ENCODE data around the gene RASAL2. TPM values are rescaled to one million over a fixed set of nuclear protein-coding genes. Genes with fewer than 3 reads are reported as not detected.

RASAL2 gene
- total and polyA plus RNA-seq, 2 donors (not counting 1 experiment from before 2014, with no cell fraction given): 0.12 TPM; not detected in 1

DNA sequence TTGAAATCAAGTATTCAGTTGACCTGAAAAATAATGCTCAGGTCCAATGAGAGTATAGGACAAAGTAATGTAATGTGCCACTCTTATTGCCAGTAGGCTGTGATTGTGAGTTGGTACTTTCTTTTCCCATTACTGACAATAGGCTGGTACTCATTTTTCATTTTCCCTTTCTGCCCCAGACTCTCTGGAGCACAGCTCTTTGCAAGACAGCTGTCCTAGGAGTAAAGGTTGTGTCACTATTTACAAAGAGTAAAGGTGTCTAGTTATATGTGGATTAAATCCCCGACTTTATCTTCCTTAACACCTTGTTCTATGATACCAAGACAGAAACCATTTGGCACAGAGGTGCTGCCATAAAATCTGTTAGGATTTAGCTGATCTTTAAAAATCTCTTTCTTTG lies 32.3 kb upstream of the RASAL2 start:
- intact Hi-C loops (cut with micrococcal nuclease): no loop called here
- H3K27me3 ChIP-seq (replicated peaks in 1 of 4; ENCODE audit: control extremely low read depth in 1 of 4, control insufficient read depth in 3 of 4, insufficient read depth in 4 of 4, low read length in 3 of 4): no peaks in the 10 kb centered on the region
- no peaks in the 10 kb centered on the region for H3K9me3 ChIP-seq (ENCODE audit: control extremely low read depth in 1 of 3, control insufficient read depth in 2 of 3, insufficient read depth in 1 of 3, low read length in 2 of 3)
- H4K20me1 ChIP-seq (ENCODE audit: control insufficient read depth, insufficient read depth, low read length, poor library complexity, severe bottlenecking): no peaks in the 10 kb centered on the region
- H3K4me3 ChIP-seq (ENCODE audit: control extremely low read depth in 1 of 5, extremely low read depth in 1 of 5, insufficient read depth in 1 of 5, low read depth in 2 of 5, low read length in 4 of 5): no peak overlapping the region
- H3K9ac ChIP-seq (ENCODE audit: low read length): no peak overlapping the region
- H2AFZ ChIP-seq (ENCODE audit: insufficient read depth, low read depth, low read length, poor library complexity, severe bottlenecking): no peak overlapping the region
- WGBS (ENCODE audit: insufficient coverage): no CpG with 5 or more reads among the region's 1 CpG
- TF ChIP-seq, protein P1, sequence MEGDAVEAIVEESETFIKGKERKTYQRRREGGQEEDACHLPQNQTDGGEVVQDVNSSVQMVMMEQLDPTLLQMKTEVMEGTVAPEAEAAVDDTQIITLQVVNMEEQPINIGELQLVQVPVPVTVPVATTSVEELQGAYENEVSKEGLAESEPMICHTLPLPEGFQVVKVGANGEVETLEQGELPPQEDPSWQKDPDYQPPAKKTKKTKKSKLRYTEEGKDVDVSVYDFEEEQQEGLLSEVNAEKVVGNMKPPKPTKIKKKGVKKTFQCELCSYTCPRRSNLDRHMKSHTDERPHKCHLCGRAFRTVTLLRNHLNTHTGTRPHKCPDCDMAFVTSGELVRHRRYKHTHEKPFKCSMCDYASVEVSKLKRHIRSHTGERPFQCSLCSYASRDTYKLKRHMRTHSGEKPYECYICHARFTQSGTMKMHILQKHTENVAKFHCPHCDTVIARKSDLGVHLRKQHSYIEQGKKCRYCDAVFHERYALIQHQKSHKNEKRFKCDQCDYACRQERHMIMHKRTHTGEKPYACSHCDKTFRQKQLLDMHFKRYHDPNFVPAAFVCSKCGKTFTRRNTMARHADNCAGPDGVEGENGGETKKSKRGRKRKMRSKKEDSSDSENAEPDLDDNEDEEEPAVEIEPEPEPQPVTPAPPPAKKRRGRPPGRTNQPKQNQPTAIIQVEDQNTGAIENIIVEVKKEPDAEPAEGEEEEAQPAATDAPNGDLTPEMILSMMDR (IDR thresholded peaks at IDR 0.05): no peak
- TF ChIP-seq EZH2 (IDR thresholded peaks at IDR 0.05; ENCODE audit: borderline replicate concordance, insufficient read depth, low read depth, low read length, poor library complexity, severe bottlenecking): no peak
- no peaks in the 10 kb centered on the region for H3K79me2 ChIP-seq (ENCODE audit: control insufficient read depth, insufficient read depth, low read length)
- H3K27ac ChIP-seq (ENCODE audit: low read length in 2 of 2): no peak overlapping the region
- no peak for ATAC-seq (ENCODE audit: low read depth)
- H3K4me1 Mint-ChIP-seq: peaks cover 2% of the 10 kb centered on the region
- H3K4me3 Mint-ChIP-seq: no peak overlapping the region
- H3K4me2 ChIP-seq (replicated peaks; ENCODE audit: low read depth, low read length, poor library complexity, severe bottlenecking): no peak overlapping the region
- no peaks in the 10 kb centered on the region for H3K9me3 Mint-ChIP-seq (ENCODE audit: insufficient read depth)
- H3K27me3 Mint-ChIP-seq: peaks cover 12% of the 10 kb centered on the region
- H3K4me1 ChIP-seq (ENCODE audit: control insufficient read depth in 2 of 2, insufficient read depth in 2 of 2, low read length in 2 of 2): no peaks in the 10 kb centered on the region
- CTCF ChIA-PET: no interaction called here
- DNase-seq: no peak
- H3K27ac Mint-ChIP-seq: no peak overlapping the region
- no peaks in the 10 kb centered on the region for H3K36me3 ChIP-seq (replicated peaks in 1 of 2; ENCODE audit: control extremely low read depth in 1 of 2, control insufficient read depth in 1 of 2, extremely low read depth in 1 of 2, insufficient read depth in 2 of 2, low read length in 1 of 2)
- POLR2A ChIA-PET: no interaction called here

DNA sequence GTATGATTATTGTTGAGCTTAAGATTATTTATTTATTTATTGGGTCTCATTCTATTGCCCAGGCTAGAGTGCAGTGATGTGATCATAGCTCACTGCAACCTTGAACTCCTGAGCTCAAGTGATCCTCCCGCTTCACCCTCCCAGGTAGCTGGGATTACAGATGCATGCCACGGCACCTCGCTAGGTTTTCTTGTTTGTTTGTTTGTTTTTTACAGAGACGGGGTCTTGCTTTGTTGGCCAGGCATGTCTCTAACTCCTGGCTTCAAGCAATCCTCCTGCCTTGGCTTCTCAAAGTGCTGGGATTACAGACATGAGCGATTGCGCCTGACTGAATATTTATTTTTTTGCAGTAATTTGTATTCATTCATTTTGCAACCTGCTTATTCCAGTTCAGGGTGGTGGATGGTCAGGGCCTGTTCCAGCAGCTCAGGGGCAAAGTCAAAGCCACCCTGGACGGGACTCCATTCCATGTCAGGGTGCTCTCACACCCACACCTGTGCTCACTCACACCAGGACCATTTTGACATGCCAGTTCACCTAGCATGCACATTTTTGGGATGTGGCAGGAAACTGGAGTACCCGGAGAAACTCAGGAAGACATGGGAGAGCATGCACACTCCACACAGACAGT lies 29.6 kb upstream of the RASAL2 start:
- no peaks in the 10 kb centered on the region for H3K27me3 ChIP-seq (replicated peaks in 1 of 4; ENCODE audit: control extremely low read depth in 1 of 4, control insufficient read depth in 3 of 4, insufficient read depth in 4 of 4, low read length in 3 of 4)
- H3K4me3 Mint-ChIP-seq: no peak overlapping the region
- H3K4me3 ChIP-seq (ENCODE audit: control extremely low read depth in 1 of 5, extremely low read depth in 1 of 5, insufficient read depth in 1 of 5, low read depth in 2 of 5, low read length in 4 of 5): no peak overlapping the region
- no peak overlapping the region for H3K27ac Mint-ChIP-seq
- no peak overlapping the region for H3K9ac ChIP-seq (ENCODE audit: low read length)
- DNase-seq (no peak), ATAC-seq (ENCODE audit: low read depth) (no peak)
- TF ChIP-seq EZH2 (IDR thresholded peaks at IDR 0.05; ENCODE audit: borderline replicate concordance, insufficient read depth, low read depth, low read length, poor library complexity, severe bottlenecking): no peak
- TF ChIP-seq, protein P1 (IDR thresholded peaks at IDR 0.05): no peak
- intact Hi-C loops (cut with micrococcal nuclease): no loop called here
- H3K36me3 ChIP-seq (replicated peaks in 1 of 2; ENCODE audit: control extremely low read depth in 1 of 2, control insufficient read depth in 1 of 2, extremely low read depth in 1 of 2, insufficient read depth in 2 of 2, low read length in 1 of 2): no peaks in the 10 kb centered on the region
- peaks cover 10% of the 10 kb centered on the region for H3K27me3 Mint-ChIP-seq
- no peak overlapping the region for H2AFZ ChIP-seq (ENCODE audit: insufficient read depth, low read depth, low read length, poor library complexity, severe bottlenecking)
- H4K20me1 ChIP-seq (ENCODE audit: control insufficient read depth, insufficient read depth, low read length, poor library complexity, severe bottlenecking): no peaks in the 10 kb centered on the region
- H3K4me1 Mint-ChIP-seq: peaks cover 10% of the 10 kb centered on the region
- no peak overlapping the region for H3K27ac ChIP-seq (ENCODE audit: low read length in 2 of 2)
- WGBS (ENCODE audit: insufficient coverage): 100% methylated on average over 1 of the region's 8 CpGs
- H3K9me3 ChIP-seq (ENCODE audit: control extremely low read depth in 1 of 3, control insufficient read depth in 2 of 3, insufficient read depth in 1 of 3, low read length in 2 of 3): no peaks in the 10 kb centered on the region
- POLR2A ChIA-PET: no interaction called here
- no peaks in the 10 kb centered on the region for H3K9me3 Mint-ChIP-seq (ENCODE audit: insufficient read depth)
- H3K4me2 ChIP-seq (replicated peaks; ENCODE audit: low read depth, low read length, poor library complexity, severe bottlenecking): no peak overlapping the region
- peaks cover 0 to 8% of the 10 kb centered on the region in 2 donors for H3K4me1 ChIP-seq (ENCODE audit: control insufficient read depth in 2 of 2, insufficient read depth in 2 of 2, low read length in 2 of 2)
- CTCF ChIA-PET: no interaction called here
- H3K79me2 ChIP-seq (ENCODE audit: control insufficient read depth, insufficient read depth, low read length): no peaks in the 10 kb centered on the region
